Keratinocyte (primary cell): ENCODE results near the gene TMEM207.

Experiments used
- CTCF ChIP-seq, 3 experiments: IDR thresholded peaks in 1 of 3; conservative IDR thresholded peaks in 1 of 3; optimal IDR thresholded peaks in 1 of 3; 2 replicates in 2 of 3; 3 replicates in 1 of 3; pipeline versions ENCODE3 to v1.5.1; 2011; ENCODE audit warnings: low read length in 3 of 3, mild to moderate bottlenecking in 3 of 3, moderate library complexity in 2 of 3, control low read depth in 1 of 3, inconsistent platforms in 1 of 3; ENCODE audit not compliant: insufficient read depth in 2 of 3; ENCODE audit errors: extremely low read depth in 1 of 3
- EZH2 ChIP-seq: IDR thresholded peaks from one replicate; pipeline ENCODE4 v1.6.1; 2012; ENCODE audit warnings: inconsistent platforms, mild to moderate bottlenecking, low read length, moderate library complexity

GRCh38 chr3:190492129-190492528 is 42.4 kb upstream of the TMEM207 start:
- TF ChIP-seq CTCF (optimal IDR thresholded peaks at IDR 0.05 in 1 of 3, IDR thresholded peaks at IDR 0.05 in 1 of 3, conservative IDR thresholded peaks at IDR 0.05 in 1 of 3; ENCODE audit: extremely low read depth in 1 of 3, insufficient read depth in 2 of 3, low read length in 3 of 3) (no peak), EZH2 (no peak)
